ENCODE results near the gene FTO.

FTO gene

DNA sequence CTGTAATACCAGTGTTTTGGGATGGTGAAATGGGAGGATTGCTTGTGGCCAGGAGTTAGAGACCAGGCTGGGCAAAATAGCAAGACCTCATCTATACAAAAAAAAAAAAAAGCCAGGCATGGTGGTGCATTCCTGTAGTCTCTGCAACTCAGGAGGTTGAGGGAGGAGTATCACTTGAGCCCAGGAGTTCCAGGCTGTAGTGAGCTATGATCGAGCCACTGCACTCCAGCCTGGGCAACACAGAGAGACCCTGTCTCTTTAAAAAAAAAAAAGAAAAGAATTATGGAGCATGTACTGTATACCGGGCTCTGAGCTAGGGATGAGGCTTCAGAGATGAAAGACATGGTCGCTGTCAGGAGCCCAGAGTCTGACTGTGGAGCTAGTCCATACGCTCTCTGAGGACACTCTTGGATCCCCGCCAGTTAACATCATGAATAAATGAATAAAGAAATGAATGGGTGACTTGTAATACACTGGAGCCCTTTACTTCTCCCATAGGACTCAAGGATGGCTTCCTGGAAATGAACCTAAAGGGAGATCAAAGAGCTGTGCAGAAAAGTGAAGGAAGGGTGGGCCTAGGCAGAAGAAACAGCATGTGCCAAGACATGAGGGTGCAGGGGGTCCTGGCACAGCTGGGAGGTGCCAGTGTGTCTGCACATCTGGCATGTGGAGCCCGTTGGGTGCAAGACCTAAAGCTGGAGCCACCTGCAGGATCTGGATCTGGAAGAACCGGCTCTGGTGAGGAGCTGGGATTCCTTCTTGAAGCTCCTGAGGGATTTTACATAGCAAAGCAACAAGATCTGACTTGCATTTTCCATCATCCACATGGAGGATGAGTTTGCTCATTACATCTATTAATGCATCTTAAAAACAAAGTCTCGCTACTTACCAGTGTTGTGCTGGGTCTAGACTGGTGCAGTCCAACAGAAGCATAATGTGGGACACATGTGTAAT is 462.2 kb downstream of the FTO start:
- TF ChIP-seq SIN3A (IDR thresholded peaks at IDR 0.05; ENCODE audit: borderline replicate concordance, insufficient read depth, low read length) (no peak), FOXP2 (optimal IDR thresholded peaks at IDR 0.05; ENCODE audit: borderline replicate concordance, extremely low read depth, extremely low read length, insufficient read depth) (no peak), TAF1 (IDR thresholded peaks at IDR 0.05; ENCODE audit: borderline replicate concordance, insufficient read depth, low read length) (no peak), POLR2AphosphoS5 (IDR thresholded peaks at IDR 0.05; ENCODE audit: low read depth, low read length) (no peak)
- TF ChIP-seq, protein P1, sequence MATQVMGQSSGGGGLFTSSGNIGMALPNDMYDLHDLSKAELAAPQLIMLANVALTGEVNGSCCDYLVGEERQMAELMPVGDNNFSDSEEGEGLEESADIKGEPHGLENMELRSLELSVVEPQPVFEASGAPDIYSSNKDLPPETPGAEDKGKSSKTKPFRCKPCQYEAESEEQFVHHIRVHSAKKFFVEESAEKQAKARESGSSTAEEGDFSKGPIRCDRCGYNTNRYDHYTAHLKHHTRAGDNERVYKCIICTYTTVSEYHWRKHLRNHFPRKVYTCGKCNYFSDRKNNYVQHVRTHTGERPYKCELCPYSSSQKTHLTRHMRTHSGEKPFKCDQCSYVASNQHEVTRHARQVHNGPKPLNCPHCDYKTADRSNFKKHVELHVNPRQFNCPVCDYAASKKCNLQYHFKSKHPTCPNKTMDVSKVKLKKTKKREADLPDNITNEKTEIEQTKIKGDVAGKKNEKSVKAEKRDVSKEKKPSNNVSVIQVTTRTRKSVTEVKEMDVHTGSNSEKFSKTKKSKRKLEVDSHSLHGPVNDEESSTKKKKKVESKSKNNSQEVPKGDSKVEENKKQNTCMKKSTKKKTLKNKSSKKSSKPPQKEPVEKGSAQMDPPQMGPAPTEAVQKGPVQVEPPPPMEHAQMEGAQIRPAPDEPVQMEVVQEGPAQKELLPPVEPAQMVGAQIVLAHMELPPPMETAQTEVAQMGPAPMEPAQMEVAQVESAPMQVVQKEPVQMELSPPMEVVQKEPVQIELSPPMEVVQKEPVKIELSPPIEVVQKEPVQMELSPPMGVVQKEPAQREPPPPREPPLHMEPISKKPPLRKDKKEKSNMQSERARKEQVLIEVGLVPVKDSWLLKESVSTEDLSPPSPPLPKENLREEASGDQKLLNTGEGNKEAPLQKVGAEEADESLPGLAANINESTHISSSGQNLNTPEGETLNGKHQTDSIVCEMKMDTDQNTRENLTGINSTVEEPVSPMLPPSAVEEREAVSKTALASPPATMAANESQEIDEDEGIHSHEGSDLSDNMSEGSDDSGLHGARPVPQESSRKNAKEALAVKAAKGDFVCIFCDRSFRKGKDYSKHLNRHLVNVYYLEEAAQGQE (IDR thresholded peaks at IDR 0.05; ENCODE audit: insufficient read depth in 1 of 2, low read depth in 2 of 2, low read length in 2 of 2): no peak

- no peak for TF ChIP-seq POLR2AphosphoS5 (IDR thresholded peaks at IDR 0.05; ENCODE audit: low read depth, low read length)
Measured at GRCh38 chr16:54169112-54169511, 465.2 kb downstream of the FTO start.

GRCh38 chr16:54171626-54172537 is 467.9 kb downstream of the FTO start:
- no peak for TF ChIP-seq SIN3A (IDR thresholded peaks at IDR 0.05; ENCODE audit: borderline replicate concordance, insufficient read depth, low read length)
- TF ChIP-seq, protein P1 (IDR thresholded peaks at IDR 0.05; ENCODE audit: insufficient read depth in 1 of 2, low read depth in 2 of 2, low read length in 2 of 2): no peak
- no peak for TF ChIP-seq POLR2AphosphoS5 (IDR thresholded peaks at IDR 0.05; ENCODE audit: low read depth, low read length)
- TF ChIP-seq FOXP2 (optimal IDR thresholded peaks at IDR 0.05; ENCODE audit: borderline replicate concordance, extremely low read depth, extremely low read length, insufficient read depth): no peak
- TF ChIP-seq TAF1 (IDR thresholded peaks at IDR 0.05; ENCODE audit: borderline replicate concordance, insufficient read depth, low read length): no peak

DNA sequence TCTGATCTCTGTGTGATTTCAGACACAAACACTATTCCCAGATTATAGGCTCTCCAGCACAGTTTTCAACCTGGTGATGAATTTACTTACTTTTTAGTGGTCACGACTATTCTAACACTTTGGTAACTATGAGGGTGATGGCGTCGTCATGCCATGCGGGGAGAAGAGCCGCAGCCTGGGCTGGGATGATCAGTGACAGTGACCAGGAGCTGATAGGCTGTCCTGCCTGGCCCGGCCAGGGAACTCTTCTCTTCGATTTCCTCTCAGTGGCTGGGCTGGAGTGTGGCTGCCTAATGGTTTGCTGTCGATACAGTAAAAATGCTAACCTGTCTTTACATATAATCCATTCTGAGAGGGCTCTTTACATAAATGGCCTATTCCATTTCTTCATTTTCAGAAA is 469.5 kb downstream of the FTO start:
- TF ChIP-seq TAF1 (IDR thresholded peaks at IDR 0.05; ENCODE audit: borderline replicate concordance, insufficient read depth, low read length) (no peak), POLR2AphosphoS5 (IDR thresholded peaks at IDR 0.05; ENCODE audit: low read depth, low read length) (no peak)
- TF ChIP-seq, protein P1 (IDR thresholded peaks at IDR 0.05; ENCODE audit: insufficient read depth in 1 of 2, low read depth in 2 of 2, low read length in 2 of 2): no peak

- TF ChIP-seq TAF1 (IDR thresholded peaks at IDR 0.05; ENCODE audit: borderline replicate concordance, insufficient read depth, low read length) (no peak), SIN3A (IDR thresholded peaks at IDR 0.05; ENCODE audit: borderline replicate concordance, insufficient read depth, low read length) (no peak), POLR2AphosphoS5 (IDR thresholded peaks at IDR 0.05; ENCODE audit: low read depth, low read length) (no peak), FOXP2 (optimal IDR thresholded peaks at IDR 0.05; ENCODE audit: borderline replicate concordance, extremely low read depth, extremely low read length, insufficient read depth) (no peak)
- TF ChIP-seq, protein P1 (IDR thresholded peaks at IDR 0.05; ENCODE audit: insufficient read depth in 1 of 2, low read depth in 2 of 2, low read length in 2 of 2): no peak
Measured at GRCh38 chr16:54174201-54174600, 470.2 kb downstream of the FTO start.

Data from PFSK-1 (cell line).